Measurements from ENCODE around the gene WDFY3. TPM values are rescaled to one million over a fixed set of nuclear protein-coding genes. Genes with fewer than 3 reads are reported as not detected.

Gene WDFY3
- total RNA-seq, 1 donor from 2014 or later, result 267 TPM

GRCh38 chr4:84634961-84635360 is 331.5 kb downstream of the WDFY3 start:
- no peak overlapping the region for H3K27ac Mint-ChIP-seq (ENCODE audit: unreplicated experiment)
- H3K9me3 Mint-ChIP-seq (ENCODE audit: unreplicated experiment), result no peaks in the 10 kb centered on the region
- TF ChIP-seq CTCF (IDR thresholded peaks at IDR 0.05; ENCODE audit: partially characterized antibody, unreplicated experiment), result no peak
- no peaks in the 10 kb centered on the region for H3K36me3 Mint-ChIP-seq (ENCODE audit: unreplicated experiment)
- no peak for DNase-seq
- H3K4me1 Mint-ChIP-seq (ENCODE audit: low read depth, unreplicated experiment), result no peaks in the 10 kb centered on the region
- H3K27me3 Mint-ChIP-seq (ENCODE audit: unreplicated experiment), result peaks cover 1% of the 10 kb centered on the region
- no peak overlapping the region for H3K4me3 Mint-ChIP-seq (ENCODE audit: unreplicated experiment)

- H3K9me3 Mint-ChIP-seq (ENCODE audit: unreplicated experiment), result no peaks in the 10 kb centered on the region
- DNase-seq, result no peak
- no peak overlapping the region for H3K4me3 Mint-ChIP-seq (ENCODE audit: unreplicated experiment)
- no peak for TF ChIP-seq CTCF (IDR thresholded peaks at IDR 0.05; ENCODE audit: partially characterized antibody, unreplicated experiment)
- H3K27ac Mint-ChIP-seq (ENCODE audit: unreplicated experiment), result no peak overlapping the region
- H3K36me3 Mint-ChIP-seq (ENCODE audit: unreplicated experiment), result no peaks in the 10 kb centered on the region
- H3K27me3 Mint-ChIP-seq (ENCODE audit: unreplicated experiment), result peaks cover 1% of the 10 kb centered on the region
- no peaks in the 10 kb centered on the region for H3K4me1 Mint-ChIP-seq (ENCODE audit: low read depth, unreplicated experiment)
These were observed 334.4 kb downstream of the WDFY3 start for GRCh38 chr4:84632092-84632491.

GRCh38 chr4:84631573-84631972 is 334.9 kb downstream of the WDFY3 start:
- DNase-seq, result no peak

GRCh38 chr4:84626673-84627072 is 339.8 kb downstream of the WDFY3 start:
- DNase-seq, result no peak
- Mint-ChIP-seq H3K4me1 (ENCODE audit: low read depth, unreplicated experiment) (no peaks in the 10 kb centered on the region), H3K9me3 (ENCODE audit: unreplicated experiment) (no peaks in the 10 kb centered on the region), H3K36me3 (ENCODE audit: unreplicated experiment) (no peaks in the 10 kb centered on the region), H3K27ac (ENCODE audit: unreplicated experiment) (no peak overlapping the region), H3K4me3 (ENCODE audit: unreplicated experiment) (no peak overlapping the region), H3K27me3 (ENCODE audit: unreplicated experiment) (no peaks in the 10 kb centered on the region)
- TF ChIP-seq CTCF (IDR thresholded peaks at IDR 0.05; ENCODE audit: partially characterized antibody, unreplicated experiment), result no peak

More at GRCh38 chr4:84631573-84631972, 334.9 kb downstream of the WDFY3 start:
- H3K4me1 Mint-ChIP-seq (ENCODE audit: low read depth, unreplicated experiment), result no peaks in the 10 kb centered on the region
- TF ChIP-seq CTCF (IDR thresholded peaks at IDR 0.05; ENCODE audit: partially characterized antibody, unreplicated experiment), result no peak
- H3K27ac Mint-ChIP-seq (ENCODE audit: unreplicated experiment), result no peak overlapping the region
- H3K4me3 Mint-ChIP-seq (ENCODE audit: unreplicated experiment), result no peak overlapping the region
- H3K27me3 Mint-ChIP-seq (ENCODE audit: unreplicated experiment), result peaks cover 1% of the 10 kb centered on the region
- H3K9me3 Mint-ChIP-seq (ENCODE audit: unreplicated experiment), result no peaks in the 10 kb centered on the region
- no peaks in the 10 kb centered on the region for H3K36me3 Mint-ChIP-seq (ENCODE audit: unreplicated experiment)

GRCh38 chr4:84623661-84624060 is 342.8 kb downstream of the WDFY3 start:
- H3K9me3 Mint-ChIP-seq (ENCODE audit: unreplicated experiment), result no peaks in the 10 kb centered on the region
- no peak overlapping the region for H3K27ac Mint-ChIP-seq (ENCODE audit: unreplicated experiment)
- no peak overlapping the region for H3K4me3 Mint-ChIP-seq (ENCODE audit: unreplicated experiment)
- no peaks in the 10 kb centered on the region for H3K4me1 Mint-ChIP-seq (ENCODE audit: low read depth, unreplicated experiment)
- H3K27me3 Mint-ChIP-seq (ENCODE audit: unreplicated experiment), result no peaks in the 10 kb centered on the region
- no peaks in the 10 kb centered on the region for H3K36me3 Mint-ChIP-seq (ENCODE audit: unreplicated experiment)
- TF ChIP-seq CTCF (IDR thresholded peaks at IDR 0.05; ENCODE audit: partially characterized antibody, unreplicated experiment), result no peak
- DNase-seq, result no peak

Measured in glutamatergic neuron (in vitro differentiated cells).